KG1 (cell line): ENCODE measurements around the gene AFM.
"Not testable (repeated sequence)": the region's sequence is repeated elsewhere in the genome, so short reads cannot be mapped to it uniquely, and the experiment has no call there.

Experiments used
- DNase-seq: peaks from one replicate; lab custom pipeline; 2025; lab: John Stamatoyannopoulos, UW

AFM gene

DNA sequence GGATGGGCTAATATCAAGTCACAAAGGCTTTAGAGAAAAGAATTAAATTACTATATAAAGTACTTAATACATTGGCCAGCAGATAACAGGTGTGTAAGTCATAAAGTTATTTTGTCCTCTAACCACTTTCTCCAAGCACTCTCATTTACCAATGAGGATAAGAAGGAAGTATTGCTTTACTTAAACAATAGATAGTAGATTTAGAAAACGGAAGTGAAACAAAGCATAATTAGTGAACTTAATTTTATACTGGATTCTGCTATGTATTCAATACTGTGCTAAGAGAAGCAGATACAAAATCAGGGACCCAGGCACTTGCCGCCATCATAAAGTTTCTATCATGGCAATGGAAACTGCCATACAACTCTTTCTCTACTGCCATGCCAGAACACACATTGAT, 24.0 kb downstream of the AFM start:
- no peak for DNase-seq

GRCh38 chr4:73507541-73507940, 26.0 kb downstream of the AFM start:
- no peak for DNase-seq

GRCh38 chr4:73508651-73509050, 27.1 kb downstream of the AFM start:
- no peak for DNase-seq

- no peak for DNase-seq
These were observed 36.8 kb downstream of the AFM start for GRCh38 chr4:73518340-73518739.

GRCh38 chr4:73520821-73521220, 39.3 kb downstream of the AFM start:
- no peak for DNase-seq

GRCh38 chr4:73523126-73523525, 41.6 kb downstream of the AFM start:
- DNase-seq = no peak

DNA sequence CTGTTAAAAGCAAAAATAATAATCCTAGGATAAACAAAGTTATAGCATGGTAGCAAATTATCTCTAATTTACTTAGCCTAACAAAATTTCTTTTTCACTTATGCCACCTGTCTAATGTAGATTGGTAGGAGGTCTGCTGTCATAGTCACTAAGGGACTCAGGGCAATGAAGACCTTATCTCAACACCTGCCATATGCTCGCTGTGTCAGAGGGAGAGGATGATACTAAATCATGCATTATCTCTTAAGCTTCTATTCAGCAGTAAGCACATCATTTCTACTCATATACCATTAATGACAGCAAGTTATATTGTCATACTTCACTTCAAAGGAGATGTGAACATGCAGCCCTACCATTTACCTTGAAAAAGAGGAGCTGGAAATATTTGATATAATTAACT, 44.1 kb downstream of the AFM start:
- DNase-seq = no peak

- no peak for DNase-seq
These were observed 45.7 kb downstream of the AFM start for GRCh38 chr4:73527196-73527595.

DNA sequence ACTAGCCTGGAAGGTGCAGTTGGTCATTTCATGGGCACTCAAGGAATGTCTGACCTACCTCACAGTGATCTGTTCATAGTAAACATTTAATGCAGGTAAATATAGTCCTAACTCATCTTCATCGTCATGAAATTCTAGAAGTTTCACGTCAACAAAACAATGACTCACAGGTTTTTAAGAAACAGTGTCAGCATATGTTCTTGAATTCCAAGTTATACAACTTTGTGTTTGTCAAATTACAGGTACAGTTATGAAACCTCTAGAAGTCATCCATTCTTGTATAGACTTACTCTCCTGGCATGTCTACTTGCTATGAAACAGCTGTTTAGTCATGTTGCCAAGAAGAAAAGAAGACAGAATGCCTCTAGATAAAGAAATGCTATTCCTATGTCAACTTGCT, 46.6 kb downstream of the AFM start:
- no peak for DNase-seq

GRCh38 chr4:73533515-73534422, 52.2 kb downstream of the AFM start:
- no peak for DNase-seq

DNA sequence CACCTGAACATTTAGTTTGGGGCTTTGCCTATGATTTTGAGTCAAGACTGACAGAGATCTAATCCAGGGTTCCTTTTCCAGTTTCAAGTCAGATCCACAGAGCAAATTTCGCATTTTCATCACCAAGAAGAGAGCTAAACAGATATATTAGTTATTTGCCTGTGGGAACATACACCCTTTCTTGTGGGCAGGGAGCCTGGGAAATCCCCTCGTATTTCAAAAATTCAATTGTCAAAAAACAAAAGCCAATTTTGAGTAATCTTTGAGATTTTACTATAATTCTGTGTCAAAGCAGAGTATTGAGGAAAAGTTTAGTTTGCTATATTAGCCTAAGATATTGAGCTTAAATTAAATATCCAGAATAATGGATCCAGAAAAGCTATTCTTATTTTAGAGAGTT, 56.6 kb downstream of the AFM start:
- no peak for DNase-seq

GRCh38 chr4:73539386-73539785, 57.8 kb downstream of the AFM start:
- DNase-seq = no peak

- no peak for DNase-seq
These were observed 59.3 kb downstream of the AFM start for GRCh38 chr4:73540826-73541225.

GRCh38 chr4:73541251-73541650, 59.7 kb downstream of the AFM start:
- no peak for DNase-seq

- DNase-seq = no peak
These were observed 63.1 kb downstream of the AFM start for GRCh38 chr4:73544620-73545019.

DNA sequence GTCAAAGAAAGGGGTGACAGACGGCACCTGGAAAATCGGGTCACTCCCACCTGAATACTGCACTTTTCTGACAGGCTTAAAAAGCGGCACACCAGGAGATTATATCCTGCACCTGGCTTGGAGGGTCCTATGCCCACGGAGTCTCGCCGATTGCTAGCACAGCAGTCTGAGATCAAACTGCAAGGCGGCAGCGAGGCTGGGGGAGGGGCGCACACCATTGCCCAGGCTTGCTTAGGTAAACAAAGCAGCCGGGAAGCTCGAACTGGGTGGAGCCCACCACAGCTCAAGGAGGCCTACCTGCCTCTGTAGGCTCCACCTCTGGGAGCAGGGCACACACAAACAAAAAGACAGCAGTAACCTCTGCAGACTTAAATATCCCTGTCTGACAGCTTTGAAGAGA, 69.3 kb downstream of the AFM start:
- DNase-seq = not testable (repeated sequence)
